UCSD-AML1 (cell line): ENCODE data around the gene ZMAT3.

Experiments used
- DNase-seq: peaks from one replicate; lab custom pipeline; 2025; ENCODE audit not compliant: unreplicated experiment; lab: John Stamatoyannopoulos, UW

The ZMAT3 gene

DNA sequence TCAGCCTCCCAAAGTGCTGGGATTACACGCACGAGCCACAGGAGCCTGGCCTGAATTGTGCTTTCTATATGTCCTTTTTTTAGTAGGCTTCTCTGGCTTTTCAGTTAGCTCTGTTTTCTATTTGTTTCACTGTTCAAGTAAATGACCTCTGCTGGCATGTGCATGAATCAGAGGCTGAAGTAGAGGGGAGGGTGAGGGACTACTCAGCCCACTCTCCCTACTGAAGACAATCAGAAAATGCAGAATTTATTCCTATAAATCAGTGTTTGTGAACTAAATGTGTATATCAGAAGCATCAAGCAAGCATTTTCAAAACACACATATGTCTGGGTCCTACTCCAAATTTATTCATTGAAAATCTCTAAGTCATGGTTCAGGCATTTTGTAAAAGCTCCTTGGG is 45.0 kb downstream of the ZMAT3 start:
- no peak for DNase-seq

- no peak for DNase-seq
Measured at GRCh38 chr3:179021119-179021903, 50.3 kb downstream of the ZMAT3 start.

GRCh38 chr3:179020112-179020511 is 51.5 kb downstream of the ZMAT3 start:
- no peak for DNase-seq

GRCh38 chr3:179018808-179019207 is 52.8 kb downstream of the ZMAT3 start:
- no peak for DNase-seq

GRCh38 chr3:179016979-179017670 is 54.5 kb downstream of the ZMAT3 start:
- no peak for DNase-seq

DNA sequence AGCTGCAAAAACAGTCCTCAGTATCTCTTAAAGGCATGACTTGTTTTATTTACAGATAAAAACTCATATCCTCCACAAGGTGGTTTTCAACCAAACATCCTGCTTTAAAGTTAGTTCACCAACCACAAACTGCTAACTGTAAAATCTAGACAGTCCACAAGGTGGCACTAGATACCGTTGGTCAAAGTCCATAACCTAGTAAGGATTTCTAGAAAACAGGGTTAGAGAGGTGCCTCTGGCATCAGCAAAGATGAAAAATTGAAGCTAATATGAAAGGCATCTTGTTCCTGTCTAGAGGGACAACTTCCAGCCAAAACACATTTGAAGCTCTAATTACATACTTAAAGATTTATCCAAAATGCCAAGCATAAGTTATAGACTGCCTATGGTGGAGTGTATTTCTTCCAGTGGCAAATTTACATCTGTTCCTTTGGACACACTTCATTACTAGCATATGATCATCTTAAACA is 56.0 kb downstream of the ZMAT3 start:
- DNase-seq, result no peak

GRCh38 chr3:179005706-179006105 is 65.9 kb downstream of the ZMAT3 start:
- DNase-seq, result no peak

GRCh38 chr3:179005213-179005612 is 66.4 kb downstream of the ZMAT3 start:
- no peak for DNase-seq

GRCh38 chr3:179000659-179001058 is 71.0 kb downstream of the ZMAT3 start:
- DNase-seq, result no peak

DNA sequence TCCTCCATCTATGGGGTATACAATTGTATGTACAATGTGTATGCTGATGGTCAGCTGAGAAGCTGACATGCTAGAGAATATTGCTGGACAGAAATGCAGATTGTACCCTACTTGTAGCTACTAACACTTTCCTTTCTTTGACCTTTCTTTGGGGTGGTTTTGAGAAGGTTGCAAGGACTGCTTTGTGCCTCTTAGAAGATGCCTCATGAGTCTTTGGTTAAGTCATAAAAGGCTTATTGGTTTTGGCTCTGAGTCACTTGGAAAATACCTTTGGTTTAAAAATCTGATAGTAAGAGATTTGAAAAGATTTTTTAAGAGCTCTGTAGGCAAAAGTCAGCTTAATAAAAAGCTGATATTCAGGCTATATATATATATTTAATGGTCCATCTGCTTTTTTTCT is 71.5 kb downstream of the ZMAT3 start:
- DNase-seq, result no peak

GRCh38 chr3:178996399-178996798 is 75.2 kb downstream of the ZMAT3 start:
- DNase-seq, result no peak

DNA sequence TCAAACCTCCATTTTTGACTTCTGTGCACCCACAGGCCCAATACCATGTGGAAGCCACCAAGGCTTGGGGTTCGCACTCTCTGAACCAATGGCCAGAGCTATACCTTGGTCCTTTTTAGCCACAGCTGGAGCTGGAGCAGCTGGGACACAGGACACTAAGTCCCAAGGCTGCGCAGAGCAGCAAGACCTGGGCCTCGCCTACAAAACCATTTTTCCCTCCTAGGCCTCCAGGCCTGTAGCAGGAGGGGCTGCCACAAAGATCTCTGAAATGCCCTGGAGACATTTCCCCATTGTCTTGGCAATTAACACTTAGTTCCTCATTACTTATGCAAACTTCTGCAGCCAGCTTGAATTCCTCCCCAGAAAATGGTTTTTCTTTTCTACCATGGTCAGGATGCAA is 81.3 kb downstream of the ZMAT3 start:
- no peak for DNase-seq

DNA sequence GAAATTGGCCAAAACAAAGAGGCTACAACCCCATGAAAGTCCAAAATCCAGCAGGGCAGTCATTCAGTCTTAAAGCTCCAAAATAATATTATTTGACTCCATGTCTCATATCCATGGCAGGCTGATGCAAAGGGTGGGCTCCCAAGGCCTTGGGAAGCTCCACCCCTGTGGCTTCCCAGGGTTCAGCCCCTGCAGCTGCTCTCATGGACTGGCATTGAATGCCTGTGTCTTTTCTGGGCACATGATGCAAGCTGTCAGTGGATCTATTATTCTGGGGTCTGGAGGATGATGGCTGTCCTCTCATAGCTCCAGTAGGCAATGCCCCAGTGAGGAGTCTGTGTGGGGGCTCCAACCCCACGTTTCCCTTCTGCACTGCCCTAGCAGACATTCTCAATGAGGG is 81.8 kb downstream of the ZMAT3 start:
- DNase-seq, result no peak

GRCh38 chr3:178987745-178988144 is 83.9 kb downstream of the ZMAT3 start:
- DNase-seq, result no peak

DNA sequence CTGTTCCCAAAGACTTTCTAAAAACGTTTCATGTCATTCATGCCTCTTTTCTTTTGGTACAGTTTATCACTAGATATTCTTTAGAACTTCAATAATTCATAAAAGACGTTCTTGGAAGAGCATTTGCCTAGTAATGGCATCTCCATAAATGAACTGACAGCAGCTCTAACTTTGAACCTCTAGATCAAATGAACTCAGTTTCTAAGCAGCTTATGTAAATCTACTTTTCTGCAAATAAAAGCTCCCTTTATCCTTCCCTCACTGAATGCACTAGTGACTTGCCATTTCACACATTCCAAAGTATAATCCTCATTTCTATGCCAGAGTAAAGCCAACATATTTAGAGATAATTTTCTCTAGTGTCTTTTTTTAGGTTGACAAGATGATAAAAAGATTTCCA is 85.2 kb downstream of the ZMAT3 start:
- DNase-seq, result no peak

- DNase-seq, result no peak
Measured at GRCh38 chr3:178982137-178982536, 89.5 kb downstream of the ZMAT3 start.

DNA sequence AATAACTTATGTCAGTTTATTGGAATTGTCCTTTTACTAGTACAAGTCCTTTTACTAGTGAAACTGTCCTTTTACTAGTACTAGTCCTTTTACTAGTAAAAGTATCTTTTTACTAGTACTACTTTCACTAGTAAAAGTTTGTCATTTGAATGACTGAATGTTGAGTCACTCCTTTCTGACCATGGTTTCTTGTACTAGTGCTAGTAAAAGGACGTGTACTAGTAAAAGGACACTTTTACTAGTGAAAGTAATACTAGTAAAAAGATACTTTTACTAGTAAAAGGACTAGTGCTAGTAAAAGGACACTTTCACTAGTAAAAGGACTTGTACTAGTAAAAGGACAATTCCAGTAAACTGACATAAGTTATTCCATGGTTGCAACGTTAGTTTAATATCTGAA is 96.3 kb downstream of the ZMAT3 start:
- no peak for DNase-seq

DNA sequence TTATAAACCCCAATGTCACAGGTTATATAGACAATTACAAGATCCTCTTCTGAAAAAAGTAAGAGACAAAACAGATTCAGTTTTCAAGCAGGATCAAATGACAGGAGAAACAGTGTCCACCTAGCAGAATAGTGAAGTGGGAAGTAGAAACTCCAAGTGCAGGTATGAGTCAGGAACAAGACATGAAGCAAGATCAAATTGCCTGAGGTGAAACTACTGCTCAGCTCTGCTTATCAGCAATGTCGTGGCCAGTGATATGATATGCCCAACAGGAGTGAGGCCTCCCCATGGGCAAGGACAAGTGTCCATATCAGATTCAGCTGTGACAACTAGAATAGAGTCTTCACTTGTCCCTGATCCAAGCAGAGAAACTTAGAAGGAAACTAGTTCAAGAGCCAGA is 100.0 kb downstream of the ZMAT3 start:
- no peak for DNase-seq

GRCh38 chr3:178969004-178969700 is 102.5 kb downstream of the ZMAT3 start:
- no peak for DNase-seq
